Activated B cell treated with CpG ODN at 0.5 μM for 24 hours (primary cell): ENCODE measurements around the gene METTL9. TPM values are rescaled to one million over a fixed set of nuclear protein-coding genes. Genes with fewer than 3 reads are reported as not detected.

Experiments
- ATAC-seq: fragments of 200-7000 bp; cut with Tn5 transposase; one replicate; pipeline ENCODE4 v1.10.0; 2021; ENCODE audit warnings: low read depth, mild to moderate bottlenecking, moderate library complexity
- CTCF ChIA-PET: fragments of 350-600 bp; sonication (Branson Sonifier 250); formaldehyde crosslinking; loops from one replicate; lab custom pipeline; 2021; ENCODE audit warnings: antibody characterized with exemption; lab: Charles Lee
- POLR2A ChIA-PET: fragments of 350-600 bp; sonication (Branson Sonifier 250); formaldehyde crosslinking; loops from one replicate; lab custom pipeline; 2021; ENCODE audit warnings: antibody characterized with exemption; lab: Charles Lee
- DNase-seq: peaks from one replicate; pipeline ENCODE4 v3.0.0; 2022
- H3K27ac Mint-ChIP-seq: one replicate; pipeline ENCODE4 v1.8.0; 2020; ENCODE audit warnings: mixed read lengths
- H3K27me3 Mint-ChIP-seq: one replicate; pipeline ENCODE4 v1.8.0; 2021; ENCODE audit warnings: mixed read lengths
- H3K36me3 Mint-ChIP-seq: one replicate; pipeline ENCODE4 v1.8.0; 2021; ENCODE audit warnings: low read depth, mixed read lengths
- H3K4me1 Mint-ChIP-seq: one replicate; pipeline ENCODE4 v1.8.0; 2021; ENCODE audit warnings: mixed read lengths
- H3K4me3 Mint-ChIP-seq: one replicate; pipeline ENCODE4 v1.8.0; 2020; ENCODE audit warnings: mild to moderate bottlenecking, mixed read lengths
- H3K9me3 Mint-ChIP-seq: one replicate; pipeline ENCODE4 v1.8.0; 2020; ENCODE audit warnings: mixed read lengths
- intact Hi-C: fragments of 100-400 bp; cut with micrococcal nuclease; formaldehyde crosslinking; loops from one replicate; pipeline ENCODE4 v1.15.1; 2024
- total RNA-seq: library from RNA; stranded (reverse); gene quantifications from 2 replicates; pipeline ENCODE4 v1.2.3, GENCODE V29; 2022
- TF ChIP-seq, protein P1 (sequence below): fragments of 200-600 bp; IDR thresholded peaks from one replicate; pipeline ENCODE4 v1.8.0; 2022; ENCODE audit warnings: antibody characterized with exemption, mild to moderate bottlenecking

Gene METTL9
- total RNA-seq, 1 donor from 2014 or later, result 53.3 TPM

DNA sequence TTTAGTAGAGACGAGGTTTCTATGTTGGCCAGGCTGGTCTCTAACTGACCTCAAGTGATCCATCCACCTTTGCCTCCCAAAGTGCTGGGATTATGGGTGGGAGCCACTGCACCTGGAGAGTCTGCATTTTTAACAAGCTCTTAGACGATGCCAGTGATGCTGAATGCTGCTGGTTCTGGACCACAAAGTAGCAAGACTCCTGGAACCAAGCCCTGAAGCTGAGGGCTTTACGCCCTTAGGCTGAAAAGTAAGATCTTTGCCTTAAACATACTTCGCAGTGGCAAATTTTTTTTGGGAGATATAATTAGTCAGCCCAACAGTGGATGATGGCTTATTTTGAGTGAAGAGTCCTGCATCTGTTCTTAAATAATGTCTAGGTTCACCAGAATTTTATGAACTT is 14.0 kb downstream of the METTL9 start:
- ChIA-PET CTCF (interaction anchor here (1.2 kb wide), 1 partner anchor 14 kb away, joined by 3 read pairs; no protein-coding TSS in a partner anchor), POLR2A (no interaction called here)
- Mint-ChIP-seq H3K4me3 (no peak overlapping the region), H3K9me3 (no peaks in the 10 kb centered on the region), H3K4me1 (peaks cover 53% of the 10 kb centered on the region), H3K36me3 (peaks cover 28% of the 10 kb centered on the region), H3K27me3 (no peaks in the 10 kb centered on the region), H3K27ac (no peak overlapping the region)
- intact Hi-C loops, result no loop called here
- ATAC-seq, result no peak
- DNase-seq, result no peak
- TF ChIP-seq, protein P1, sequence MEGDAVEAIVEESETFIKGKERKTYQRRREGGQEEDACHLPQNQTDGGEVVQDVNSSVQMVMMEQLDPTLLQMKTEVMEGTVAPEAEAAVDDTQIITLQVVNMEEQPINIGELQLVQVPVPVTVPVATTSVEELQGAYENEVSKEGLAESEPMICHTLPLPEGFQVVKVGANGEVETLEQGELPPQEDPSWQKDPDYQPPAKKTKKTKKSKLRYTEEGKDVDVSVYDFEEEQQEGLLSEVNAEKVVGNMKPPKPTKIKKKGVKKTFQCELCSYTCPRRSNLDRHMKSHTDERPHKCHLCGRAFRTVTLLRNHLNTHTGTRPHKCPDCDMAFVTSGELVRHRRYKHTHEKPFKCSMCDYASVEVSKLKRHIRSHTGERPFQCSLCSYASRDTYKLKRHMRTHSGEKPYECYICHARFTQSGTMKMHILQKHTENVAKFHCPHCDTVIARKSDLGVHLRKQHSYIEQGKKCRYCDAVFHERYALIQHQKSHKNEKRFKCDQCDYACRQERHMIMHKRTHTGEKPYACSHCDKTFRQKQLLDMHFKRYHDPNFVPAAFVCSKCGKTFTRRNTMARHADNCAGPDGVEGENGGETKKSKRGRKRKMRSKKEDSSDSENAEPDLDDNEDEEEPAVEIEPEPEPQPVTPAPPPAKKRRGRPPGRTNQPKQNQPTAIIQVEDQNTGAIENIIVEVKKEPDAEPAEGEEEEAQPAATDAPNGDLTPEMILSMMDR, result no peak

DNA sequence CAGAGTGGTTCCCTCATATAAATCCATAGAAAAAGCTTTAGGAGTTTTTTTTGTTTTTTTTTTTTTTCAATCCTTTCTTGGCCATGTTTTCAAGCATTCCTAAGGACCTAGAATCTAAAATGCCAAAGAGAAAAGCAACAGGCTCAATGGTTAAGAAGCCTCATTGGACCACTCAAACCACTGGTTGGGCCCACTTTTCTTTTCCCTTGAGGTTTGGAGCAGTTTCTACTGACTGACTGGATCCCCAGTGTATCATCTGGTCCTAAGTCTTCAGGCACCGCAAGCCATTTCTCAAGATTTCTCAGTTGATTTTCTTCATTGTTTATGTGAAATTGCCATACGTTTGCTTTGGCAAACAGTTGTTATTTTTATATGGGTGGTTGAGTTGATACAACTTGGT is 14.4 kb downstream of the METTL9 start:
- CTCF ChIA-PET, result interaction anchor here (1.2 kb wide), 1 partner anchor 13 kb away, joined by 3 read pairs; no protein-coding TSS in a partner anchor
- DNase-seq, result no peak
- Mint-ChIP-seq H3K4me3 (no peak overlapping the region), H3K4me1 (peaks cover 49% of the 10 kb centered on the region), H3K27me3 (no peaks in the 10 kb centered on the region), H3K27ac (no peak overlapping the region), H3K9me3 (no peaks in the 10 kb centered on the region), H3K36me3 (peaks cover 31% of the 10 kb centered on the region)
- intact Hi-C loops, result no loop called here
- POLR2A ChIA-PET, result no interaction called here
- ATAC-seq, result no peak
- TF ChIP-seq, protein P1, result no peak

DNA sequence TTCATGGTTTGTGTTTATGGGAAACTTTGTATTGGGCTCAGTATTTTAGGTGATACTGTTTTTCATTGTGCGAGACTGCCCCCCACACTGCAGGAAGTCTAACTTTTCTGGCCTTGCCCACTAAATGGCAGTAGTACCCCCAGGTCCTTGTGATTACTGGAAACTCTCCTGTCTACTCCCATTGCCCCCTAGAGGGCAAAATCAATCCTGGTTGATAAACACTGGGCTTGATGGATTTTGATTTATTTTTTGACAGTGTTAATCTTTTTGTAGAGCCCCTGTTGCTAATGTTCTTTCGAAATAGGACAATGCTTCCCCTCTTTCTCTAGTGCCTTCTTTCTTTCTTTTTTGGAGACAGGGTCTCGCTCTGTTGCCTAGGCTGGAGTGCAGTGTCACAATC is 15.5 kb downstream of the METTL9 start:
- H3K4me1 Mint-ChIP-seq, result peaks cover 38% of the 10 kb centered on the region
- peaks cover 39% of the 10 kb centered on the region for H3K36me3 Mint-ChIP-seq

DNA sequence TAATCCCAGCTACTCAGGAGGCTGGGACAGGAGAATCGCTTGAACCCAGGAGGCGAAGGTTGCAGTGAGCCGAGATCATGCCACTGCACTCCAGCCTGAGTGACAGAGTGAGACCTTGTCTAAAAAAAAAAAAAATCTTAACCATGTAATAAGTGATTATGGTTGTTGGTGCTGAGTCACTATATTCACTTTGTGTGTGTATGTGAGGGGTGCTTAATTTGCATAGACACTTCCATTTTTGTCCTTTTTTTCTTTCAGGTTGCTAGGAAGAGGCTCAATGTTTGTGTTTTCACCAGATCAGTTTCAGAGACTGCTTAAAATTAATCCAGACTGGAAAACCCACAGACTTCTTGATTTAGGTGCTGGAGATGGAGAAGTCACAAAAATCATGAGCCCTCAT is 18.2 kb downstream of the METTL9 start:
- Mint-ChIP-seq H3K36me3 (peaks cover 48% of the 10 kb centered on the region), H3K27ac (no peak overlapping the region), H3K9me3 (no peaks in the 10 kb centered on the region), H3K4me1 (peaks cover 16% of the 10 kb centered on the region), H3K4me3 (no peak overlapping the region), H3K27me3 (no peaks in the 10 kb centered on the region)
- ChIA-PET CTCF (no interaction called here), POLR2A (no interaction called here)
- intact Hi-C loops, result no loop called here
- ATAC-seq, result no peak
- TF ChIP-seq, protein P1, result no peak
- DNase-seq, result no peak

More for the DNA sequence above, 15.5 kb downstream of the METTL9 start:
- intact Hi-C loops, result no loop called here
- TF ChIP-seq, protein P1, result no peak
- Mint-ChIP-seq H3K27ac (no peak overlapping the region), H3K27me3 (no peaks in the 10 kb centered on the region), H3K9me3 (no peaks in the 10 kb centered on the region), H3K4me3 (no peak overlapping the region)
- POLR2A ChIA-PET, result no interaction called here
- no peak for ATAC-seq
- no peak for DNase-seq
- CTCF ChIA-PET, result no interaction called here

DNA sequence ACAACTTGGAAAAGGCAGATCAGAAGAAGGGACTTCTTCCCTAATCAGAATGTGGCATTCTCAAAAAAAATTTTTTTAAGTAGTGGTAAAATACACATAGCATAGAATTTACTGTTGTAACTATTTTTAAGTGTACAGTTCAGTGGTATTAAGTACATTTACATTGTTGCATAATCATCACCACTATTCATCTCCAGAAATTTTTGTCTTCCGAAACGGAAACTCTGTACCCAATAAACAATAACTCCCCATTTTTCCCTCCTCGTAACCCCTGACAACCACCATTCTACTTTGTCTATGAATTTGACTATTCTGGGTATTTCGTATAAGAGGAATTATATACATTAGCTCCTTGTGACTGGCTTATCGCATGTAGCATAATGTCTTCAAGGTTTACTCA is 18.9 kb downstream of the METTL9 start:
- POLR2A ChIA-PET, result no interaction called here
- DNase-seq (no peak), ATAC-seq (no peak)
- H3K27ac Mint-ChIP-seq, result no peak overlapping the region
- peaks cover 16% of the 10 kb centered on the region for H3K4me1 Mint-ChIP-seq
- peaks cover 48% of the 10 kb centered on the region for H3K36me3 Mint-ChIP-seq
- no peaks in the 10 kb centered on the region for H3K27me3 Mint-ChIP-seq
- TF ChIP-seq, protein P1, result no peak
- intact Hi-C loops, result no loop called here
- no peaks in the 10 kb centered on the region for H3K9me3 Mint-ChIP-seq
- no peak overlapping the region for H3K4me3 Mint-ChIP-seq
- CTCF ChIA-PET, result no interaction called here
